ENCODE measurements around the gene XRCC4. TPM values are rescaled to one million over a fixed set of nuclear protein-coding genes. Genes with fewer than 3 reads are reported as not detected.

Gene XRCC4
- total RNA-seq, 2 experiments from 2014 or later: 14.0 to 15.2 TPM

DNA sequence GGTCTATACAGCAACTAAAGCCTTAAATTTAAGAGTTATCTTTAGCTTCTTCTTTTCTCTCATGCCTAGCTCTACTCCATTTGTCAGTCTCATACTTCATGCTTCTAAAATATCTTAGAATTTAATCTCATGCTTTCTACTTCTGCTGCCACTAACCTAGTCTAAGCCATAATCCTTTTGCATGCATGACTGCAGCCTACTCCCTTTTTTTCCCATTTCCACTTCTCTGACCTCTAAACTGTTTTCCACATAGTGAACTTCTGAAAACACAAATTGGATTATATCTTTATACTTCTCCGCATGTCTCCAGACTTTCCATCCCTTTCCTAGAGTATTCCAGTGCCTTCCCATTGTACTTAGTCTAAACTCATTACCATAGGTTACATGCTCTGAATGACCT, 193.0 kb downstream of the XRCC4 start:
- intact Hi-C loops (cut with micrococcal nuclease): no loop called here
- Mint-ChIP-seq H3K27me3 (no peaks in the 10 kb centered on the region), H3K36me3 (peaks cover 3% of the 10 kb centered on the region), H3K27ac (no peak overlapping the region), H3K4me3 (no peak overlapping the region), H3K4me1 (ENCODE audit: low read depth) (no peaks in the 10 kb centered on the region), H3K9me3 (peaks cover 14% of the 10 kb centered on the region)
- no peak for DNase-seq
- CTCF ChIA-PET: no interaction called here
- POLR2A ChIA-PET: no interaction called here

GRCh38 chr5:83277154-83277553, 199.8 kb downstream of the XRCC4 start:
- intact Hi-C loops (cut with micrococcal nuclease): no loop called here
- CTCF ChIA-PET: no interaction called here
- H3K36me3 Mint-ChIP-seq: peaks cover 5% of the 10 kb centered on the region
- H3K27me3 Mint-ChIP-seq: no peaks in the 10 kb centered on the region
- POLR2A ChIA-PET: no interaction called here
- H3K9me3 Mint-ChIP-seq: peaks cover 14% of the 10 kb centered on the region
- H3K27ac Mint-ChIP-seq: no peak overlapping the region
- no peak overlapping the region for H3K4me3 Mint-ChIP-seq
- no peak for DNase-seq
- no peaks in the 10 kb centered on the region for H3K4me1 Mint-ChIP-seq (ENCODE audit: low read depth)

DNA sequence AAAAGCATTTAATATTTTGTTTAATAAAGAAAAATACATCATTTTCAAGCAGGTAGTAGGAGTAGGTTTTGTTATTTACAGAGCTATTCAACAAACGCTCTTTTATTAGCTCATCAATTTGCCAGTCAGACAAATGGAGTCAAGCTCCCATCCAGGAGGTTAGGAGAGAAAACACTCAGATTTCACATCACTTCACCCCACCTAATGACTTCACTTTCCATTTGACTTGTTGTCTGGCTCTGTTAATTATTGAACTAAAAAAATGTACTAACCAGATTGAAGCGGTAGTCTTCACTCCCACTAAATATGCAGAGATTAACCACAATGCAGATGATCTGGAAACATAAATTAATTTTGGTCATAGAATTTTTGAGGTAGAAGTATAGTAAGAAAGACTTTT, 200.6 kb downstream of the XRCC4 start:
- no peak for DNase-seq
- ChIA-PET POLR2A (no interaction called here), CTCF (no interaction called here)
- Mint-ChIP-seq H3K4me3 (no peak overlapping the region), H3K4me1 (ENCODE audit: low read depth) (no peaks in the 10 kb centered on the region), H3K36me3 (peaks cover 4% of the 10 kb centered on the region), H3K27me3 (no peaks in the 10 kb centered on the region), H3K9me3 (peaks cover 11% of the 10 kb centered on the region), H3K27ac (no peak overlapping the region)
- intact Hi-C loops (cut with micrococcal nuclease): no loop called here

- no peaks in the 10 kb centered on the region for H3K27me3 Mint-ChIP-seq
- no peak overlapping the region for H3K4me3 Mint-ChIP-seq
- intact Hi-C loops (cut with micrococcal nuclease): no loop called here
- no peaks in the 10 kb centered on the region for H3K9me3 Mint-ChIP-seq
- H3K27ac Mint-ChIP-seq: no peak overlapping the region
- H3K36me3 Mint-ChIP-seq: peaks cover 2% of the 10 kb centered on the region
- CTCF ChIA-PET: no interaction called here
- POLR2A ChIA-PET: no interaction called here
- DNase-seq: no peak
- H3K4me1 Mint-ChIP-seq (ENCODE audit: low read depth): no peaks in the 10 kb centered on the region
Observed at GRCh38 chr5:83281176-83281575, 203.8 kb downstream of the XRCC4 start.

GRCh38 chr5:83281658-83282057, 204.3 kb downstream of the XRCC4 start:
- Mint-ChIP-seq H3K4me1 (ENCODE audit: low read depth) (no peaks in the 10 kb centered on the region), H3K27ac (no peak overlapping the region), H3K36me3 (peaks cover 2% of the 10 kb centered on the region), H3K9me3 (no peaks in the 10 kb centered on the region), H3K4me3 (no peak overlapping the region), H3K27me3 (no peaks in the 10 kb centered on the region)
- POLR2A ChIA-PET: no interaction called here
- no peak for DNase-seq
- CTCF ChIA-PET: no interaction called here
- intact Hi-C loops (cut with micrococcal nuclease): no loop called here

DNA sequence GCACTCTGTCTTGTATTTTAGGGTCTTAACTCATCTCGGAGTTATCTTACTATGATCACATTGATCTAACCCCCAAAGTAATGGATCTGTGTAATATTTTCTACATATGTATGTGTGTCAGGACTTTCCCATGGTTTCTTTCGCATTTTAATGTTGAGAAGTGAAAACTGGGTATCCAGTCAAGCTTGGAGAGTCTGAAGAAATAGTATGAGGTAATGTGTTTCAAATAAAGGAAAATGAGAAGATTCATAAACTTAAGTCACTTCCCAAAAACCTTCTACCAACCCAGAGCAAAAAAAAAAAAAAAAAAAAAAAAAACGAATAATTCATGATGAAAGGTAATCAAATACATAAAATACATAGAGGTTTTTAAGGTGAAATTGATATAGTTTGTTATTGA, 206.4 kb downstream of the XRCC4 start:
- H3K4me1 Mint-ChIP-seq (ENCODE audit: low read depth): no peaks in the 10 kb centered on the region

DNA sequence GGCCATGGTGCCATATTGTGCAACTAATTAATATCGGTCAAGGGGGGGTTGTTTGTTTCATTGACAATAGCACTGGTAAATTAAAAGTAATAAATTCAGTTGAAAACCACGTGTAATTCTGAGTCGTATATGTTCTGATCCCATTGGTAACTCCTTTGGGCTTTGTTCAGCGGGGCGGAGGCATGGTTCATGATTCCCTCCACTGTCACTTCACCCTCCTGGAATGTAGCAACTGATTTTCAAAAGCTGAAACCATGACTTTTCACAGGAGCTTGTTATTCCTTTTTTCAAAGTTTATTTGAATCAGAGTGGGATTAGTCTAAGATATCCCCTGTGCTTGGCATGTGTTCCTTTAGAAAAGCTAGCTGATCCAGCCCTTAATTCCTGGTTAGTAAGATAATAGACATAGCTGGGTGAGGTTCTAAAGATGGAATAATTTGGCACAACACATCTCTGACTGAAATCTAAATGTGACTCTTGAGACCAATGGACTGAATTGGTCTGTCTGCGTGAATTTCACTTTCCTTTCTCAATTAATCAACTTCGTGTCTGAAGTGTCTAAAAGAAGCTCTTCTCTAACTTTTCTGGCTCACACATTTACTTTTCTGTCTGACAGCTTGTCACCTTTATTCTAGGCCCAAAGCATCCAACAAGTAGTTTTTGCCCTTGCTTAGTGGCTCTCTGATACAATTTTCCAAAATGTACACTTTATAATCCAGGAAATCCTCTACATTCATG, 208.5 kb downstream of the XRCC4 start:
- Mint-ChIP-seq H3K27ac (no peak overlapping the region), H3K36me3 (peaks cover 2% of the 10 kb centered on the region), H3K27me3 (no peaks in the 10 kb centered on the region), H3K9me3 (peaks cover 5% of the 10 kb centered on the region), H3K4me1 (ENCODE audit: low read depth) (no peaks in the 10 kb centered on the region), H3K4me3 (no peak overlapping the region)
- intact Hi-C loops (cut with micrococcal nuclease): no loop called here
- POLR2A ChIA-PET: interaction anchor here (0.6 kb wide), 1 partner anchor 63 kb away, joined by 4 read pairs; no protein-coding TSS in a partner anchor
- CTCF ChIA-PET: no interaction called here
- DNase-seq: no peak

More for the DNA sequence above, 206.4 kb downstream of the XRCC4 start:
- intact Hi-C loops (cut with micrococcal nuclease): no loop called here
- Mint-ChIP-seq H3K4me3 (no peak overlapping the region), H3K27me3 (no peaks in the 10 kb centered on the region), H3K36me3 (peaks cover 2% of the 10 kb centered on the region), H3K27ac (no peak overlapping the region), H3K9me3 (peaks cover 2% of the 10 kb centered on the region)
- ChIA-PET POLR2A (no interaction called here), CTCF (no interaction called here)
- DNase-seq: no peak

DNA sequence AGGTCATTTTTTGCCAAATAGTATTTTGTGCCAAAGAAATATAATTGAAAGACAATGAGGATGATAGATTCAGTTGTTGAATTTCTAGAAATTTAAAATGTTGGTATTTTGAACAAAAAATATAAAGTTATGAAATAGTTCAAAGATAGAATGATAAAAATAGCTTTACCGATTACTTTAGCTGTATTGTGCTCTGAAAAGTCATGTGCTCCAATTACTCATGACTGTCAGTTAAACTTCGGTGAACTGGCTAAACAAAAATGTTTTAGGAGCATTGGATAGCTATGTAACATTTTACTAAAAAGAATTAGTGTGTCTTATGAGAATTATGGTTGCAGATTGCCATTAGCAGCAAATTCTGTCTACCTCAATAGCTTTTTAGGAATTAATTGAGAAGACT, 216.9 kb downstream of the XRCC4 start:
- H3K27me3 Mint-ChIP-seq: no peaks in the 10 kb centered on the region
- no peaks in the 10 kb centered on the region for H3K4me1 Mint-ChIP-seq (ENCODE audit: low read depth)
- ChIA-PET POLR2A (no interaction called here), CTCF (no interaction called here)
- peaks cover 2% of the 10 kb centered on the region for H3K36me3 Mint-ChIP-seq
- intact Hi-C loops (cut with micrococcal nuclease): no loop called here
- H3K4me3 Mint-ChIP-seq: no peak overlapping the region
- H3K27ac Mint-ChIP-seq: no peak overlapping the region
- H3K9me3 Mint-ChIP-seq: peaks cover 4% of the 10 kb centered on the region
- no peak for DNase-seq

GRCh38 chr5:83299353-83299752, 222.0 kb downstream of the XRCC4 start:
- intact Hi-C loops (cut with micrococcal nuclease): no loop called here
- Mint-ChIP-seq H3K27ac (no peak overlapping the region), H3K9me3 (peaks cover 14% of the 10 kb centered on the region), H3K4me3 (no peak overlapping the region), H3K36me3 (peaks cover 7% of the 10 kb centered on the region), H3K27me3 (no peaks in the 10 kb centered on the region), H3K4me1 (ENCODE audit: low read depth) (no peaks in the 10 kb centered on the region)
- DNase-seq: no peak
- ChIA-PET CTCF (no interaction called here), POLR2A (no interaction called here)

DNA sequence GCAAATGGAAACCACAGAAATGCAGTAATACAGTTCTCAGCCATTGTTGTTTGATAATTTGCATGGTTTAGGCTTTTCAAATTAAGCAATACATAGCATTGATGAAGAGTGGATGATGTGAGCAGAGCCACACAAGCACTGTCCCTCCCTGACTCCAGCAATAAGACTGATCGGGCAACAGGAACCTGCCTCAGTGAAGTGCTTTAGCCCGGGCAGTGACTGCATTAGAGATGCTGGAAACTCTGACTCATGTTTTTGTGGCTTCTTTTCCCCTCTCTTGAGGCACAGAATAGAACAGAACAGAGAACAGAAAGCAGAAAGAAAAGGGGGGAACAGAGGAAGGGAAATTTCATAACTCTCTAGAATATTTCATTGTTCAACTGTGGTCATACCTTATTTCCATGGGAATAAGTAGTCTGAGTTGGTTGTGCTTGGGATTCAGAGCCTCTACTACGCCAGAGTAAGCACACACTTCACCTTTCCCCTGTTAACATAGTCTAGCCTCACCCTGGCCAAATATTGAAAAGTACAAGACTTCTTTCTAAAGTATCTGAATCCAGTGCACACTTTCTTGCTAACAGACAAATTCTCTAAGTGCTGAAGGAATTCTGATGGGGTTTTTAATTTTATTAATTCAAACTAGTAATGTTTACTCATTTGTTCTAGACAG, 229.4 kb downstream of the XRCC4 start:
- POLR2A ChIA-PET: no interaction called here
- intact Hi-C loops (cut with micrococcal nuclease): no loop called here
- H3K27me3 Mint-ChIP-seq: no peaks in the 10 kb centered on the region
- no peak overlapping the region for H3K4me3 Mint-ChIP-seq
- CTCF ChIA-PET: no interaction called here
- H3K27ac Mint-ChIP-seq: no peak overlapping the region
- peaks cover 2% of the 10 kb centered on the region for H3K9me3 Mint-ChIP-seq
- peaks cover 6% of the 10 kb centered on the region for H3K4me1 Mint-ChIP-seq (ENCODE audit: low read depth)
- peak; percentile 23 for DNase-seq
- peaks cover 2% of the 10 kb centered on the region for H3K36me3 Mint-ChIP-seq

- ChIA-PET CTCF (no interaction called here), POLR2A (no interaction called here)
- H3K4me1 Mint-ChIP-seq (ENCODE audit: low read depth): no peaks in the 10 kb centered on the region
- no peaks in the 10 kb centered on the region for H3K27me3 Mint-ChIP-seq
- H3K36me3 Mint-ChIP-seq: peaks cover 3% of the 10 kb centered on the region
- no peak overlapping the region for H3K4me3 Mint-ChIP-seq
- no peak for DNase-seq
- H3K9me3 Mint-ChIP-seq: peaks cover 11% of the 10 kb centered on the region
- no peak overlapping the region for H3K27ac Mint-ChIP-seq
- intact Hi-C loops (cut with micrococcal nuclease): no loop called here
Observed at GRCh38 chr5:83312663-83313062, 235.3 kb downstream of the XRCC4 start.

GRCh38 chr5:83313436-83313835, 236.1 kb downstream of the XRCC4 start:
- Mint-ChIP-seq H3K36me3 (peaks cover 3% of the 10 kb centered on the region), H3K27me3 (no peaks in the 10 kb centered on the region)
- POLR2A ChIA-PET: no interaction called here

DNA sequence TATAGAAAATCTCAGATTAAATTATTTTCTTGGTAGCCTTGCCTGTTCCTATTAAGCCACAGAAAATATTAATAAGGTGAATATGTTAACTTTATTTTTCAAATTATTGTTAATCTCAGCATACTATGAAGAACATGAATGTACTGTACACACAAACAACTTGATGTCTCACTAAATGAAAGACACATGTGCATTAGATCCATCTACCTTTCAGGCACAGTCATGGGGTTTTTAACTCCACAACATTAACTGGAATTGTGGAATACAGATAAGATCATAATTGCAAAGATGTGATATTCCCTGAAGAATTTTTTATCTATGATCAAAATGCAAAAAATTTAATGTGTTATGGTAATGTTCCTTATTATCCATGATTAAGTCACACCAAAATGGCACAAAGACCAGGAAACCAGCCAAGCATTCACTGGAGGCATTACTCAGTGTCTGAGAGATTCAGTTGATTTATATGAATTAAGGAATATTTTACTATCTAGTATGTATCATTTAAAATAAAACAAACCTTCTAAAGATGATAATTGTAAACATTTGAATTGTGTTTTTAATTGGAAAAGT, 244.2 kb downstream of the XRCC4 start:
- Mint-ChIP-seq H3K4me1 (ENCODE audit: low read depth) (no peaks in the 10 kb centered on the region), H3K27ac (no peak overlapping the region), H3K36me3 (no peaks in the 10 kb centered on the region), H3K9me3 (no peaks in the 10 kb centered on the region), H3K27me3 (no peaks in the 10 kb centered on the region), H3K4me3 (no peak overlapping the region)
- DNase-seq: no peak
- POLR2A ChIA-PET: no interaction called here
- intact Hi-C loops (cut with micrococcal nuclease): no loop called here
- CTCF ChIA-PET: no interaction called here

More at GRCh38 chr5:83313436-83313835, 236.1 kb downstream of the XRCC4 start:
- Mint-ChIP-seq H3K27ac (no peak overlapping the region), H3K4me1 (ENCODE audit: low read depth) (no peaks in the 10 kb centered on the region), H3K4me3 (no peak overlapping the region), H3K9me3 (peaks cover 10% of the 10 kb centered on the region)
- no peak for DNase-seq
- intact Hi-C loops (cut with micrococcal nuclease): no loop called here
- CTCF ChIA-PET: no interaction called here
